ENCODE measurements around the gene RER1. TPM values are rescaled to one million over a fixed set of nuclear protein-coding genes. Genes with fewer than 3 reads are reported as not detected.

Gene RER1
- total RNA-seq, 2 donors from 2014 or later: 93.7 to 101 TPM

GRCh38 chr1:2352341-2352896 is 39.2 kb upstream of the RER1 start:
- intact Hi-C loops (cut with DNase I): no loop called here
- no peak for DNase-seq (ENCODE audit: low spot score)

GRCh38 chr1:2352897-2353550 is 38.6 kb upstream of the RER1 start:
- peak; percentile 79 for DNase-seq (ENCODE audit: low spot score)
- intact Hi-C loops (cut with DNase I): no loop called here

- peak; percentile 44 for DNase-seq (ENCODE audit: low spot score)
- intact Hi-C loops (cut with DNase I): no loop called here
These were observed 37.8 kb upstream of the RER1 start for GRCh38 chr1:2353551-2354438.

GRCh38 chr1:2354511-2355372 is 36.9 kb upstream of the RER1 start:
- intact Hi-C loops (cut with DNase I): no loop called here
- DNase-seq (ENCODE audit: low spot score): peak; percentile 59

GRCh38 chr1:2355373-2356261 is 36.0 kb upstream of the RER1 start:
- intact Hi-C loops (cut with DNase I): no loop called here
- DNase-seq (ENCODE audit: low spot score): peak; percentile 66

GRCh38 chr1:2356401-2356800 is 35.2 kb upstream of the RER1 start:
- peak; percentile 70 for DNase-seq (ENCODE audit: low spot score)
- intact Hi-C loops (cut with DNase I): no loop called here

GRCh38 chr1:2356911-2357845 is 34.5 kb upstream of the RER1 start:
- DNase-seq (ENCODE audit: low spot score): peak; percentile 70
- intact Hi-C loops (cut with DNase I): no loop called here

- DNase-seq (ENCODE audit: low spot score): peak; percentile 58
- intact Hi-C loops (cut with DNase I): no loop called here
These were observed 33.6 kb upstream of the RER1 start for GRCh38 chr1:2358072-2358471.

GRCh38 chr1:2358651-2359640 is 32.7 kb upstream of the RER1 start:
- intact Hi-C loops (cut with DNase I): no loop called here
- peak; percentile 66 for DNase-seq (ENCODE audit: low spot score)

GRCh38 chr1:2360588-2361364 is 30.9 kb upstream of the RER1 start:
- DNase-seq (ENCODE audit: low spot score): peak; percentile 37
- intact Hi-C loops (cut with DNase I): no loop called here

GRCh38 chr1:2363847-2364513 is 27.7 kb upstream of the RER1 start:
- intact Hi-C loops (cut with DNase I): no loop called here
- DNase-seq (ENCODE audit: low spot score): no peak

- intact Hi-C loops (cut with DNase I): no loop called here
- peak; percentile 30 for DNase-seq (ENCODE audit: low spot score)
These were observed 23.4 kb upstream of the RER1 start for GRCh38 chr1:2368053-2368744.

GRCh38 chr1:2372551-2373490 is 18.8 kb upstream of the RER1 start:
- DNase-seq (ENCODE audit: low spot score): peak; percentile 78

More at GRCh38 chr1:2372551-2373490, 18.8 kb upstream of the RER1 start:
- intact Hi-C loops (cut with DNase I): loop anchor here (5.0 kb wide), 2 partner anchors 36 to 46 kb away; no protein-coding TSS in a partner anchor
